ENCODE data around the gene PC. TPM values are rescaled to one million over a fixed set of nuclear protein-coding genes. Genes with fewer than 3 reads are reported as not detected.

The PC gene
- polyA plus RNA-seq, 2 of the 4 experiments (the other 2 are of a cell fraction), result 14.2 to 45.9 TPM

- peak; percentile 53; the same call in 1 of the 2 replicates for TF ChIP-seq HOXB13 (CRISPR knock-in tag; IDR thresholded peaks at IDR 0.05; ENCODE audit: low read depth)
- peak; percentile 73 for TF ChIP-seq MAX (IDR thresholded peaks at IDR 0.05)
- TF ChIP-seq RARB (CRISPR knock-in tag; IDR thresholded peaks at IDR 0.05), result 0 out of 2 replicates have a peak, but pooled peaks have one; percentile 46
- TF ChIP-seq RFX5 (IDR thresholded peaks at IDR 0.05), result no peak
- 0 out of 3 replicates have a peak, but pooled peaks have one; percentile 7 for TF ChIP-seq BCL3 (IDR thresholded peaks at IDR 0.05)
- 0 out of 2 replicates have a peak, but pooled peaks have one; percentile 21 for TF ChIP-seq PBX3 (IDR thresholded peaks at IDR 0.05)
- TF ChIP-seq HOXA7 (CRISPR knock-in tag; IDR thresholded peaks at IDR 0.05), result no peak
- TF ChIP-seq JUNB (IDR thresholded peaks at IDR 0.05), result no peak
- TF ChIP-seq CEBPB (IDR thresholded peaks at IDR 0.05), result peak in 1 of 2 experiments; percentile 47; a peak in 1 of 4 replicates
- peak; percentile 79 to 85 for TF ChIP-seq RAD21 (conservative IDR thresholded peaks at IDR 0.05 in 1 of 2, IDR thresholded peaks at IDR 0.05 in 1 of 2)
- peak; percentile 42; the same call in 1 of the 2 replicates for TF ChIP-seq NFE2L2 (conservative IDR thresholded peaks at IDR 0.05; ENCODE audit: low read length)
- TF ChIP-seq SMC3 (IDR thresholded peaks at IDR 0.05), result peak; percentile 76
- TF ChIP-seq MAFK (IDR thresholded peaks at IDR 0.05; ENCODE audit: partially characterized antibody), result peak; percentile 77
- TF ChIP-seq E2F6 (IDR thresholded peaks at IDR 0.05; ENCODE audit: borderline replicate concordance, low read depth), result peak; percentile 47; the same call in 1 of the 2 replicates
- TF ChIP-seq FOSL2 (IDR thresholded peaks at IDR 0.05), result no peak
- TF ChIP-seq FOSL2 (CRISPR knock-in tag; IDR thresholded peaks at IDR 0.05), result peak; percentile 65; the same call in 1 of the 2 replicates
- TF ChIP-seq HDAC2 (IDR thresholded peaks at IDR 0.05), result no peak
- TF ChIP-seq CHD4 (IDR thresholded peaks at IDR 0.05; ENCODE audit: borderline replicate concordance), result no peak
- TF ChIP-seq ZSCAN20 (CRISPR knock-in tag; IDR thresholded peaks at IDR 0.05), result no peak
- TF ChIP-seq ESRRA (IDR thresholded peaks at IDR 0.05; ENCODE audit: borderline replicate concordance, low read length), result no peak
- no peak for TF ChIP-seq EHMT2 (IDR thresholded peaks at IDR 0.05; ENCODE audit: low read depth)
- peak; percentile 22; the same call in 1 of the 2 replicates for TF ChIP-seq ATOH8 (CRISPR knock-in tag; IDR thresholded peaks at IDR 0.05; ENCODE audit: low read depth)
- peak in 1 of 2 experiments; percentile 39; a peak in 2 of 5 replicates for TF ChIP-seq JUN (IDR thresholded peaks at IDR 0.05)
Observed at GRCh38 chr11:66883016-66883965, 74.9 kb downstream of the PC start (continued).

GRCh38 chr11:66882561-66883015 is 75.6 kb downstream of the PC start:
- no peak for FAIRE-seq
- Histone ChIP-seq H3K27ac (peak overlapping the region; percentile 95 to 97), H3K4me2 (peak overlapping the region; percentile 72), H3K4me3 (no peak overlapping the region), H3K9me3 (no peaks in the 10 kb centered on the region), H3K4me1 (peaks cover 99% of the 10 kb centered on the region)
- TF ChIP-seq MYC (IDR thresholded peaks at IDR 0.05; ENCODE audit: borderline replicate concordance, low read length) (no peak), ZSCAN20 (CRISPR knock-in tag; IDR thresholded peaks at IDR 0.05) (no peak), ZNF302 (CRISPR knock-in tag; IDR thresholded peaks at IDR 0.05) (no peak), ZFP36 (IDR thresholded peaks at IDR 0.05; ENCODE audit: borderline replicate concordance, partially characterized antibody) (no peak), CBX8 (IDR thresholded peaks at IDR 0.05) (no peak)
- no peak for ATAC-seq
- 73% methylated on average over 13 of the region's 14 CpGs for WGBS (ENCODE audit: missing lambda C conversion rate)
- CTCF ChIA-PET, result interaction anchor here (0.6 to 13.1 kb wide), 32 partner anchors 11 to 500 kb away, joined by 3 to 135 read pairs (median 5); partner anchors contain the start of genes C11orf86, PC, RCE1 and SYT12
- POLR2A ChIA-PET, result interaction anchor here (0.6 to 2.0 kb wide), 5 partner anchors 9 to 93 kb away, joined by 3 to 7 read pairs (median 5); partner anchors contain the start of gene RCE1
- no peak for DNase-seq (ENCODE audit: low read depth in 1 of 2, low spot score in 1 of 2)
